Neural cell (in vitro differentiated cells): ENCODE measurements around the gene MVD. TPM values are rescaled to one million over a fixed set of nuclear protein-coding genes. Genes with fewer than 3 reads are reported as not detected.

ENCODE experiments used
- H2AFZ ChIP-seq: fragments of 200-600, 300-800 bp; sonication (generic), shearing (Covaris generic); 2 replicates; pipeline ENCODE4 v1.6.0; 2014; ENCODE audit warnings: low read depth, mild to moderate bottlenecking, antibody characterized with exemption, low read length, moderate library complexity
- H3F3A ChIP-seq: fragments of 200-600 bp; shearing (Covaris generic); 2 replicates; pipeline ENCODE4 v1.6.1; 2016; ENCODE audit warnings: mild to moderate bottlenecking, moderate library complexity, mixed read lengths, antibody characterized with exemption, low read length; ENCODE audit not compliant: insufficient read depth, poor library complexity, severe bottlenecking
- H3K27ac ChIP-seq: fragments of 200-600, 300-800 bp; sonication (generic), shearing (Covaris generic); 2 replicates; pipeline ENCODE4 v1.5.1; 2014; ENCODE audit warnings: mild to moderate bottlenecking, low read length, moderate library complexity
- H3K27me3 ChIP-seq: fragments of 300-800, 200-600 bp; sonication (generic), shearing (Covaris generic); 2 replicates; pipeline ENCODE4 v1.6.0; 2014; ENCODE audit warnings: mild to moderate bottlenecking, low read depth, low read length, moderate library complexity; ENCODE audit not compliant: insufficient read depth
- H3K36me3 ChIP-seq: fragments of 300-800, 200-600 bp; sonication (generic), shearing (Covaris generic); 2 replicates; pipeline ENCODE4 v1.5.1; 2014; ENCODE audit warnings: mild to moderate bottlenecking, antibody characterized with exemption, low read length, moderate library complexity; ENCODE audit not compliant: insufficient read depth
- H3K4me2 ChIP-seq: fragments of 300-800, 200-600 bp; sonication (generic), shearing (Covaris generic); 2 replicates; pipeline ENCODE4 v1.6.0; 2014; ENCODE audit warnings: mild to moderate bottlenecking, low read length
- H3K4me3 ChIP-seq: fragments of 300-800, 200-600 bp; sonication (generic), shearing (Covaris generic); 2 replicates; pipeline ENCODE4 v1.5.1; 2014; ENCODE audit warnings: mild to moderate bottlenecking, low read length, moderate library complexity
- H3K79me2 ChIP-seq: fragments of 200-600 bp; shearing (Covaris generic); replicated peaks from 2 replicates; pipeline ENCODE4 v1.6.0; 2014; ENCODE audit warnings: mild to moderate bottlenecking, low read length, moderate library complexity; ENCODE audit not compliant: insufficient read depth
- H3K9ac ChIP-seq: fragments of 300-800, 200-600 bp; sonication (generic), shearing (Covaris generic); 2 replicates; pipeline ENCODE4 v1.6.1; 2016; ENCODE audit warnings: mild to moderate bottlenecking, low read length, mixed read lengths
- H3K9me2 ChIP-seq: fragments of 200-600 bp; shearing (Covaris generic); 2 replicates; pipeline ENCODE4 v1.6.1; 2016; ENCODE audit warnings: mild to moderate bottlenecking, low read length, mixed read lengths; ENCODE audit not compliant: insufficient read depth
- H3K9me3 ChIP-seq: fragments of 200-600, 300-800 bp; sonication (generic), shearing (Covaris generic); 2 replicates; pipeline ENCODE4 v1.6.1; 2016; ENCODE audit warnings: mild to moderate bottlenecking, mixed run types, low read length, moderate library complexity, mixed read lengths
- H4K20me1 ChIP-seq: fragments of 200-600 bp; shearing (Covaris generic); 2 replicates; pipeline ENCODE4 v1.6.1; 2016; ENCODE audit warnings: mild to moderate bottlenecking, mixed run types; ENCODE audit not compliant: insufficient read depth
- EP300 ChIP-seq: fragments of 450-650 bp; conservative IDR thresholded peaks from 2 replicates; pipeline ENCODE4 v1.6.1; 2014; ENCODE audit warnings: antibody characterized with exemption, mild to moderate bottlenecking, moderate library complexity; ENCODE audit not compliant: poor library complexity, severe bottlenecking
- EZH2 ChIP-seq: fragments of 200-600, 300-800 bp; shearing (Covaris generic), sonication (generic); IDR thresholded peaks from 2 replicates; pipeline ENCODE4 v1.6.1; 2014; ENCODE audit warnings: antibody characterized with exemption, low read length, borderline replicate concordance, mild to moderate bottlenecking; ENCODE audit not compliant: insufficient read depth, poor library complexity, severe bottlenecking
- MXI1 ChIP-seq: fragments of 450-650 bp; conservative IDR thresholded peaks from 2 replicates; pipeline ENCODE4 v1.6.1; 2014; ENCODE audit warnings: antibody characterized with exemption, mild to moderate bottlenecking; ENCODE audit not compliant: poor library complexity, severe bottlenecking
- POLR2AphosphoS5 ChIP-seq: IDR thresholded peaks from 2 replicates; pipeline ENCODE4 v1.6.1; 2012
- RAD21 ChIP-seq: fragments of 450-650 bp; conservative IDR thresholded peaks from 2 replicates; pipeline ENCODE4 v1.6.1; 2014; ENCODE audit warnings: antibody characterized with exemption, mild to moderate bottlenecking, moderate library complexity
- SMC3 ChIP-seq: fragments of 450-650 bp; conservative IDR thresholded peaks from 2 replicates; pipeline ENCODE4 v1.6.1; 2014; ENCODE audit warnings: antibody characterized with exemption, mild to moderate bottlenecking, moderate library complexity; ENCODE audit not compliant: poor library complexity
- TAF1 ChIP-seq: IDR thresholded peaks from 2 replicates; pipeline ENCODE4 v1.6.1; 2012; ENCODE audit warnings: low read depth
- polyA plus RNA-seq: library from polyadenylated mRNA; depleted of rRNA; stranded (reverse); fragments of >200 nt; gene quantifications from 2 replicates; pipeline ENCODE4 v1.2.3, GENCODE V29; 2014
- TF ChIP-seq, protein P1 (sequence below): IDR thresholded peaks from 2 replicates; pipeline ENCODE4 v1.6.1; 2012; ENCODE audit warnings: borderline replicate concordance
- TF ChIP-seq, protein P2 (sequence below): fragments of 450-650 bp; IDR thresholded peaks from 2 replicates; pipeline ENCODE4 v1.5.1; 2014; ENCODE audit warnings: antibody characterized with exemption, mild to moderate bottlenecking, moderate library complexity; ENCODE audit not compliant: poor library complexity, severe bottlenecking

MVD gene
- polyA plus RNA-seq, 1 donor from 2014 or later, result 232 TPM

DNA sequence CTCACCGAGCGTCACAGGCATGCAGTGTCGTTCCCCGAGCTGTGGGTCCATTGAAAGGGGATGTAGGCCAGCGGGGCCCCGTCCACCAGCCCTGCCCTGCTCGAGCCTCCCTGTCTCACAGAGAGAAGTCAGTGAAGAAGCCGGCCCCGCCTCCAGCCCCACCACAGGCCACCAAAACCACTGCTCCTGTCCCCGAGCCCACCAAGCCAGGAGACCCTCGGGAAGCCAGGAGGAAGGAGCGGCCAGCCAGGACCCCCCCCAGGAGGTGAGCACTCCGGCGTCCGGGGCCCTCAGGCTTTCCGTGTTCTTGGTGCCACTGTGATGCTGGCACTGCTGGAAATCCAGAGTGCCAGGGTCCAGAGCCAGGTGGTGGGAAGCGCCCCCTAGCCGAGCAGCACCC, 38.4 kb downstream of the MVD start:
- no peaks in the 10 kb centered on the region for H4K20me1 ChIP-seq
- no peaks in the 10 kb centered on the region for H3K27me3 ChIP-seq
- H3K36me3 ChIP-seq, result no peaks in the 10 kb centered on the region
- no peak overlapping the region for H3K4me2 ChIP-seq
- H3K27ac ChIP-seq, result no peak overlapping the region
- no peak overlapping the region for H3K9ac ChIP-seq
- no peak overlapping the region for H2AFZ ChIP-seq
- H3F3A ChIP-seq, result no peaks in the 10 kb centered on the region
- no peak overlapping the region for H3K4me3 ChIP-seq
- H3K79me2 ChIP-seq, result no peaks in the 10 kb centered on the region
- TF ChIP-seq, protein P1, sequence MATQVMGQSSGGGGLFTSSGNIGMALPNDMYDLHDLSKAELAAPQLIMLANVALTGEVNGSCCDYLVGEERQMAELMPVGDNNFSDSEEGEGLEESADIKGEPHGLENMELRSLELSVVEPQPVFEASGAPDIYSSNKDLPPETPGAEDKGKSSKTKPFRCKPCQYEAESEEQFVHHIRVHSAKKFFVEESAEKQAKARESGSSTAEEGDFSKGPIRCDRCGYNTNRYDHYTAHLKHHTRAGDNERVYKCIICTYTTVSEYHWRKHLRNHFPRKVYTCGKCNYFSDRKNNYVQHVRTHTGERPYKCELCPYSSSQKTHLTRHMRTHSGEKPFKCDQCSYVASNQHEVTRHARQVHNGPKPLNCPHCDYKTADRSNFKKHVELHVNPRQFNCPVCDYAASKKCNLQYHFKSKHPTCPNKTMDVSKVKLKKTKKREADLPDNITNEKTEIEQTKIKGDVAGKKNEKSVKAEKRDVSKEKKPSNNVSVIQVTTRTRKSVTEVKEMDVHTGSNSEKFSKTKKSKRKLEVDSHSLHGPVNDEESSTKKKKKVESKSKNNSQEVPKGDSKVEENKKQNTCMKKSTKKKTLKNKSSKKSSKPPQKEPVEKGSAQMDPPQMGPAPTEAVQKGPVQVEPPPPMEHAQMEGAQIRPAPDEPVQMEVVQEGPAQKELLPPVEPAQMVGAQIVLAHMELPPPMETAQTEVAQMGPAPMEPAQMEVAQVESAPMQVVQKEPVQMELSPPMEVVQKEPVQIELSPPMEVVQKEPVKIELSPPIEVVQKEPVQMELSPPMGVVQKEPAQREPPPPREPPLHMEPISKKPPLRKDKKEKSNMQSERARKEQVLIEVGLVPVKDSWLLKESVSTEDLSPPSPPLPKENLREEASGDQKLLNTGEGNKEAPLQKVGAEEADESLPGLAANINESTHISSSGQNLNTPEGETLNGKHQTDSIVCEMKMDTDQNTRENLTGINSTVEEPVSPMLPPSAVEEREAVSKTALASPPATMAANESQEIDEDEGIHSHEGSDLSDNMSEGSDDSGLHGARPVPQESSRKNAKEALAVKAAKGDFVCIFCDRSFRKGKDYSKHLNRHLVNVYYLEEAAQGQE, result no peak
- TF ChIP-seq EP300, result no peak
- TF ChIP-seq EZH2, result no peak
- TF ChIP-seq, protein P2, sequence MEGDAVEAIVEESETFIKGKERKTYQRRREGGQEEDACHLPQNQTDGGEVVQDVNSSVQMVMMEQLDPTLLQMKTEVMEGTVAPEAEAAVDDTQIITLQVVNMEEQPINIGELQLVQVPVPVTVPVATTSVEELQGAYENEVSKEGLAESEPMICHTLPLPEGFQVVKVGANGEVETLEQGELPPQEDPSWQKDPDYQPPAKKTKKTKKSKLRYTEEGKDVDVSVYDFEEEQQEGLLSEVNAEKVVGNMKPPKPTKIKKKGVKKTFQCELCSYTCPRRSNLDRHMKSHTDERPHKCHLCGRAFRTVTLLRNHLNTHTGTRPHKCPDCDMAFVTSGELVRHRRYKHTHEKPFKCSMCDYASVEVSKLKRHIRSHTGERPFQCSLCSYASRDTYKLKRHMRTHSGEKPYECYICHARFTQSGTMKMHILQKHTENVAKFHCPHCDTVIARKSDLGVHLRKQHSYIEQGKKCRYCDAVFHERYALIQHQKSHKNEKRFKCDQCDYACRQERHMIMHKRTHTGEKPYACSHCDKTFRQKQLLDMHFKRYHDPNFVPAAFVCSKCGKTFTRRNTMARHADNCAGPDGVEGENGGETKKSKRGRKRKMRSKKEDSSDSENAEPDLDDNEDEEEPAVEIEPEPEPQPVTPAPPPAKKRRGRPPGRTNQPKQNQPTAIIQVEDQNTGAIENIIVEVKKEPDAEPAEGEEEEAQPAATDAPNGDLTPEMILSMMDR, result no peak
- no peak for TF ChIP-seq TAF1
- TF ChIP-seq RAD21, result no peak
- TF ChIP-seq POLR2AphosphoS5, result no peak
- TF ChIP-seq SMC3, result no peak
- no peak for TF ChIP-seq MXI1
- no peaks in the 10 kb centered on the region for H3K9me3 ChIP-seq
- no peaks in the 10 kb centered on the region for H3K9me2 ChIP-seq

DNA sequence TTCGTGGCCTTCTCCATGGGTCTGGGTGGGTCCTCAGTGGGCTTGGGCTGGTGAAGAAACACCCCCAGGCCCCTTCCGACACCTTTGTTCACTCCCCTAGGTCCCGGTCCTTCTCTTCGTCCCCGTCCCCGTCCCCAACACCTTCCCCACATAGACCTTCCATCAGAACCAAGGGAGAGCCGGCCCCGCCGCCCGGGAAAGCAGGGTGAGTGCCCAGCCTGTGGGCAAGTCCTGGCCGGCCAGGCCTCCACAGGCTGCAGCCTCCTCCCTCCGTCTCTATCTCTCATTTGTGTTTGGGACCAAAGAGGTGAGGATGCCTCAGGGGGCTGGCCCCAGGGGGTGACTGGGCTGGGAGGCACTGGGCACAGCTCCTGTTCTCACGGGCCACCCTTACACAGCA, 39.0 kb downstream of the MVD start:
- H3K9me3 ChIP-seq, result no peaks in the 10 kb centered on the region
- H3K9me2 ChIP-seq, result no peaks in the 10 kb centered on the region
- H3K9ac ChIP-seq, result no peak overlapping the region
- no peaks in the 10 kb centered on the region for H3K36me3 ChIP-seq
- H3K79me2 ChIP-seq, result no peaks in the 10 kb centered on the region
- H3K4me2 ChIP-seq, result no peak overlapping the region
- H2AFZ ChIP-seq, result no peak overlapping the region
- no peaks in the 10 kb centered on the region for H4K20me1 ChIP-seq
- H3F3A ChIP-seq, result no peaks in the 10 kb centered on the region
- no peaks in the 10 kb centered on the region for H3K27me3 ChIP-seq
- no peak overlapping the region for H3K27ac ChIP-seq
- H3K4me3 ChIP-seq, result no peak overlapping the region
- TF ChIP-seq SMC3 (no peak), RAD21 (no peak), POLR2AphosphoS5 (no peak), MXI1 (no peak), EP300 (no peak), TAF1 (no peak), EZH2 (no peak)
- TF ChIP-seq, protein P2, result no peak
- TF ChIP-seq, protein P1, result no peak
